Transverse colon (tissue), 4 donors: Measurements from ENCODE around the gene VPS13D. TPM values are rescaled to one million over a fixed set of nuclear protein-coding genes. Genes with fewer than 3 reads are reported as not detected.

Source experiments
- DNase-seq: peaks from one replicate; pipeline ENCODE4 v3.0.0-alpha.2; 2019
- H3K27ac ChIP-seq, 4 donors: fragments of 200-600 bp; sonication (generic); 2 replicates each; pipeline ENCODE4 v1.5.1; 2016 to 2018; ENCODE audit warnings: inconsistent platforms in 4 of 4
- H3K27me3 ChIP-seq: fragments of 200-600 bp; sonication (generic); 2 replicates; pipeline ENCODE4 v1.5.1; 2017; ENCODE audit warnings: inconsistent platforms
- H3K36me3 ChIP-seq, 4 donors: fragments of 200-600 bp; sonication (generic); 2 replicates each; pipeline ENCODE4 v1.5.1; 2017 to 2019; ENCODE audit warnings: inconsistent platforms in 4 of 4
- H3K4me1 ChIP-seq, 4 donors: fragments of 200-600 bp; sonication (generic); 2 replicates each; pipeline ENCODE4 v1.5.1; 2017 to 2020; ENCODE audit warnings: inconsistent platforms in 4 of 4
- H3K4me3 ChIP-seq, 4 donors: fragments of 200-600 bp; sonication (generic); 1 replicate in 1 of 4; 2 replicates in 3 of 4; pipeline versions ENCODE4 v1.5.1 to v1.6.1; 2017 to 2019; ENCODE audit warnings: inconsistent platforms in 4 of 4
- H3K9me3 ChIP-seq, 2 donors: fragments of 200-600 bp; sonication (generic); 2 replicates each; pipeline ENCODE4 v1.5.1; 2017 to 2019; ENCODE audit warnings: inconsistent platforms in 2 of 2
- EP300 ChIP-seq: sonication (generic); formaldehyde crosslinking; IDR thresholded peaks from one replicate; pipeline ENCODE4 v1.6.1; 2017; ENCODE audit warnings: antibody characterized with exemption, low read depth
- POLR2A ChIP-seq: fragments of 450-650 bp; IDR thresholded peaks from one replicate; pipeline ENCODE4 v1.6.1; 2016; ENCODE audit warnings: antibody characterized with exemption, mild to moderate bottlenecking, moderate library complexity
- POLR2AphosphoS5 ChIP-seq, 3 donors: sonication (generic); formaldehyde crosslinking; IDR thresholded peaks; one replicate each; pipeline ENCODE4 v1.6.1; 2016; ENCODE audit warnings: antibody characterized with exemption in 3 of 3
- WGBS, 2 donors: methylation state at CpG; one replicate each; pipeline ENCODE4 v1.1.5; 2018; ENCODE audit warnings: low coverage in 1 of 2; 5-methylcytosine and 5-hydroxymethylcytosine counted together
- in situ Hi-C, 4 donors: fragments of 200-750 bp; cut with MboI; loops; one replicate each; pipeline versions ENCODE4 v1.15.0 to v1.15.1; 2017; ENCODE audit warnings: low sequenced_read_pairs in 3 of 4, low pct_ligation_motif_present in 1 of 4, low pct_unique_long_range_greater_than_20kb in 1 of 4
- intact Hi-C: fragments of 100-400 bp; cut with DNase I; formaldehyde crosslinking; loops from one replicate; pipeline ENCODE4 v1.15.1; 2023; ENCODE audit warnings: low total_unique reads
- total RNA-seq, 4 donors: library from RNA; depleted of rRNA; stranded (reverse); fragments of >200 nt; gene quantifications; one replicate each; pipeline ENCODE4 v1.1.0, GENCODE V29; 2016
- TF ChIP-seq, protein P1 (sequence below), 5 experiments: fragments of 200-600 bp in 3 of 5; fragments of 450-650 bp in 2 of 5; sonication (generic) in 3 of 5; IDR thresholded peaks; 1 replicate in 2 of 5; 2 replicates in 3 of 5; pipeline ENCODE4 v1.5.1; 2016 to 2017; ENCODE audit warnings: antibody characterized with exemption in 5 of 5, inconsistent platforms in 3 of 5, mild to moderate bottlenecking in 2 of 5, moderate library complexity in 1 of 5

The VPS13D gene
- total RNA-seq, 4 donors from 2014 or later, result 101 to 136 (median 116) TPM

DNA sequence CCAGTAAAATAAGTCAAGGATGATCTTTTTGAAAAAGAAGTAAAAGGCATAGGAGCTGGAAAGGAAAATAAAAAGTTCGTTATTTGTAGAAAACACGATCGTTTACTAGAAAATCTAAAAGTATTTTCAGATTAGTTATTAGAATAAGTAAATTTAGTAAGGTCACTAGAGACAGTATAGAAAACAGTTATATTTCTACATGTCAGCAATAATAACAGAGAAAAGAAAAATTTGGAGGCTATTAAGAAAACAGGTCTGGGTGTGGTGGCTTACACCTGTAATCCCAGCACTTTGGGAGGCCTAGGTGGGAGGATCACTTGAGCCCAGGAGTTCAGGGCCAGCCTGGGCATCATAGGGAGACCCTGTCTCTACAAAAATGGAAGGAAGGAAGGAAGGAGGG lies 181.3 kb downstream of the VPS13D start:
- in situ Hi-C loops (loop anchor here in 1 of 4 donors (25.0 kb wide), 1 partner anchor 201 kb away; the partner anchor contains the start of gene DHRS3), intact Hi-C loops (no loop called here)
- no peaks in the 10 kb centered on the region for H3K9me3 ChIP-seq
- peaks cover 0 to 9% (median 0%) of the 10 kb centered on the region in 4 donors for H3K36me3 ChIP-seq
- no peak overlapping the region for H3K27ac ChIP-seq
- 97 to 100% methylated on average over 3 of the region's 3 CpGs for WGBS, 2 donors
- H3K27me3 ChIP-seq, result no peaks in the 10 kb centered on the region
- DNase-seq, result no peak
- H3K4me1 ChIP-seq, result peaks cover 14 to 60% (median 42%) of the 10 kb centered on the region in 4 donors
- no peak for TF ChIP-seq EP300
- no peak for TF ChIP-seq POLR2AphosphoS5 (IDR thresholded peaks at IDR 0.05)
- no peak for TF ChIP-seq POLR2A
- TF ChIP-seq, protein P1, sequence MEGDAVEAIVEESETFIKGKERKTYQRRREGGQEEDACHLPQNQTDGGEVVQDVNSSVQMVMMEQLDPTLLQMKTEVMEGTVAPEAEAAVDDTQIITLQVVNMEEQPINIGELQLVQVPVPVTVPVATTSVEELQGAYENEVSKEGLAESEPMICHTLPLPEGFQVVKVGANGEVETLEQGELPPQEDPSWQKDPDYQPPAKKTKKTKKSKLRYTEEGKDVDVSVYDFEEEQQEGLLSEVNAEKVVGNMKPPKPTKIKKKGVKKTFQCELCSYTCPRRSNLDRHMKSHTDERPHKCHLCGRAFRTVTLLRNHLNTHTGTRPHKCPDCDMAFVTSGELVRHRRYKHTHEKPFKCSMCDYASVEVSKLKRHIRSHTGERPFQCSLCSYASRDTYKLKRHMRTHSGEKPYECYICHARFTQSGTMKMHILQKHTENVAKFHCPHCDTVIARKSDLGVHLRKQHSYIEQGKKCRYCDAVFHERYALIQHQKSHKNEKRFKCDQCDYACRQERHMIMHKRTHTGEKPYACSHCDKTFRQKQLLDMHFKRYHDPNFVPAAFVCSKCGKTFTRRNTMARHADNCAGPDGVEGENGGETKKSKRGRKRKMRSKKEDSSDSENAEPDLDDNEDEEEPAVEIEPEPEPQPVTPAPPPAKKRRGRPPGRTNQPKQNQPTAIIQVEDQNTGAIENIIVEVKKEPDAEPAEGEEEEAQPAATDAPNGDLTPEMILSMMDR (IDR thresholded peaks at IDR 0.05), result no peak
- no peak overlapping the region for H3K4me3 ChIP-seq

- intact Hi-C loops (no loop called here), in situ Hi-C loops (loop anchor here in 1 of 4 donors (25.0 kb wide), 1 partner anchor 201 kb away; the partner anchor contains the start of gene DHRS3)
- 70 to 92% methylated on average over 2 to 6 of the region's 6 CpGs for WGBS, 2 donors
- DNase-seq, result no peak
- Histone ChIP-seq H3K27me3 (no peaks in the 10 kb centered on the region), H3K36me3 (peaks cover 0 to 9% (median under 1%) of the 10 kb centered on the region in 4 donors), H3K4me3 (no peak overlapping the region), H3K9me3 (no peaks in the 10 kb centered on the region), H3K27ac (peak overlapping the region in 3 of 4 donors; percentile 4 to 38 (median 27)), H3K4me1 (peaks cover 13 to 53% (median 35%) of the 10 kb centered on the region in 4 donors)
- TF ChIP-seq, protein P1 (IDR thresholded peaks at IDR 0.05), result no peak
- TF ChIP-seq POLR2AphosphoS5 (IDR thresholded peaks at IDR 0.05) (no peak), EP300 (no peak), POLR2A (no peak)
These were observed 181.9 kb downstream of the VPS13D start for GRCh38 chr1:12411747-12412146.

DNA sequence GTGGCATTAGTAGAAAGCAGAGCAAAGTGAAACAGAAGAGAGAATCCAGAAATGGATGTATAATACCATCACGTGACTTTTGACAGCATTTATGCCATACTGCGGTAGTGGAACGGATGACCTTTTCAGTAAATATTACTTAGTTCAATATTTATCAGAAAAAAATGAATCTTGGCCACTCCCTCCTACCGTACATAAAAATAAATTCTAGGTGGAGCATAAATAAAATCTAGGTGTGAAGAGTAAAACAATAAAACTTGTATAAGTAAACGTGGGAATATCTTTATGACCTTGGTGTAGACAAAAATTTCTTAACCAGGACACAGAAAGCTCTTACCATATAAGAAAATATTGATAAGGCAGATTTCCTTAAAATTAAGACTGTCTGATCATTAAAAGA lies 182.6 kb downstream of the VPS13D start:
- peak overlapping the region in 3 of 4 donors; percentile 4 to 38 (median 27) for H3K27ac ChIP-seq
- H3K4me1 ChIP-seq, result peaks cover 10 to 46% (median 28%) of the 10 kb centered on the region in 4 donors
- 51 to 64% methylated on average over 5 of the region's 5 CpGs for WGBS, 2 donors
- no peak overlapping the region for H3K4me3 ChIP-seq
- in situ Hi-C loops (loop anchor here in 1 of 4 donors (25.0 kb wide), 1 partner anchor 200 kb away; the partner anchor contains the start of gene DHRS3), intact Hi-C loops (no loop called here)
- peaks cover 0 to 9% (median 2%) of the 10 kb centered on the region in 4 donors for H3K36me3 ChIP-seq
- no peaks in the 10 kb centered on the region for H3K9me3 ChIP-seq
- TF ChIP-seq, protein P1 (IDR thresholded peaks at IDR 0.05), result no peak
- TF ChIP-seq POLR2AphosphoS5 (IDR thresholded peaks at IDR 0.05), result no peak
- no peak for TF ChIP-seq EP300
- no peak for TF ChIP-seq POLR2A
- no peaks in the 10 kb centered on the region for H3K27me3 ChIP-seq
- no peak for DNase-seq

DNA sequence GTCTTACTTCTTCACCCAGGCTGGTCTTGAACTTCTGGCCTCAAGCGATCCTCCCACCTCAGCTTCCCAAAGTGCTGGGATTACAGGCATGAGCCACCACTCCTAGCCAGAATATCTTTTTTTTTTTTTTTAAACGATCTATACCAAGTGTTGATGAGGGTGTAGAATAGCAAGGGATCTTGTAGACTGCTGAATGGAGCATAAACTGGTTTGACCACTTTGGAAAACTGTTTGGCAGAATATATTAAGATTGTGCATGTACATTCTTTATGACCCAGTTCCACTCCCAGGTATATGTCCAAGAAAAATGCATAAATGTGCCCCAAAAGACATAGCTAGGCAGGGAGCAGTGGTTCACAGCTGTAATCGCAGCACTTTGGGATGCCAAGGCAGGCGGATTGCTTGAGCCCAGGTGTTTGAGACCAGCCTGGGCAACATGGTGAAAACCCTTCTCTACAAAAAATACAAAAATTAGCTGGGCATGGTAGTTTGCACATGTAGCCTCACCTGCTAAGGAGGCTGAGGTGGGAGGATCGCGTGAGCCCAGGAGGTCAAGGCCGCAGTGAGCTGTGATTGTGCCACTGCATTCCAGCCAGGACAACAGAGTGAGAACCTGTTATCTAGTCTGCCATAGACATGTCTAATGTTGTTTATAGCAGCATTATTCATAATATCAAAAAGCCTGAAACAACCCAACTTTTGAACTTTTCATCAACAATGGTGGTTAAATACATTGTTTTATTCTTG lies 184.0 kb downstream of the VPS13D start:
- Histone ChIP-seq H3K36me3 (peaks cover 0 to 12% (median 4%) of the 10 kb centered on the region in 4 donors), H3K27ac (peak overlapping the region in 1 of 4 donors; percentile 35), H3K4me1 (peaks cover 0 to 32% (median 17%) of the 10 kb centered on the region in 4 donors), H3K9me3 (no peaks in the 10 kb centered on the region), H3K27me3 (no peaks in the 10 kb centered on the region), H3K4me3 (no peak overlapping the region)
- in situ Hi-C loops, result loop anchor here in 1 of 4 donors (25.0 kb wide), 1 partner anchor 198 kb away; the partner anchor contains the start of gene DHRS3
- intact Hi-C loops, result no loop called here
- no peak for DNase-seq
- WGBS, 2 donors, result 57 to 93% methylated on average over 2 to 7 of the region's 7 CpGs
- TF ChIP-seq POLR2AphosphoS5 (IDR thresholded peaks at IDR 0.05) (no peak), POLR2A (no peak), EP300 (no peak)
- TF ChIP-seq, protein P1 (IDR thresholded peaks at IDR 0.05), result no peak
